NCI-H1694 treated with DMSO at 0.1 percent for 48 hours (cell line): ENCODE measurements around the gene HLA-DMA.
"Not testable (repeated sequence)": the region's sequence is repeated elsewhere in the genome, so short reads cannot be mapped to it uniquely, and the experiment has no call there.

Experiments
- DNase-seq: peaks from one replicate; lab custom pipeline; 2025; lab: John Stamatoyannopoulos, UW

Gene HLA-DMA

GRCh38 chr6:32954986-32955802 is 2.3 kb upstream of the HLA-DMA start:
- no peak for DNase-seq

DNA sequence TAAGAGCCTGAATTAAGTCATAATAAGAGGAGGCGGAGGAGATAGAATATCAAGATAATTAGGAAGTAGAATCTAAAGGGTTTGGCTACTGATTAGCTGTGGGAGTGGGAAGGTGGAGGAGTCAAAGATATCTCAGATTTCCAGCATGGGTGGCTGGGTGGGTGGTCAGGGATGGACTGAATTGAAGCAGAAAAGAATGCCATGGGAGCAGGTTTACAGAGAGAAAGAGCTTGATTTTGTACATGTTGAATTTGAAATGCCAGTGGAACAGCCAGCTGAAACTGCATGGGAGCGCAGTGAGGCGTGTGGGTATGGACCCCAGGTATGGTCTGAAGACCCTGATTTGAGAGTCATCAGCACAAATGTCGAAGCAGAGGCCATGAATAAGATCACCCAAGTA is 1.4 kb upstream of the HLA-DMA start:
- no peak for DNase-seq

- no peak for DNase-seq
Measured at GRCh38 chr6:32953775-32954174, 878 bp upstream of the HLA-DMA start.

DNA sequence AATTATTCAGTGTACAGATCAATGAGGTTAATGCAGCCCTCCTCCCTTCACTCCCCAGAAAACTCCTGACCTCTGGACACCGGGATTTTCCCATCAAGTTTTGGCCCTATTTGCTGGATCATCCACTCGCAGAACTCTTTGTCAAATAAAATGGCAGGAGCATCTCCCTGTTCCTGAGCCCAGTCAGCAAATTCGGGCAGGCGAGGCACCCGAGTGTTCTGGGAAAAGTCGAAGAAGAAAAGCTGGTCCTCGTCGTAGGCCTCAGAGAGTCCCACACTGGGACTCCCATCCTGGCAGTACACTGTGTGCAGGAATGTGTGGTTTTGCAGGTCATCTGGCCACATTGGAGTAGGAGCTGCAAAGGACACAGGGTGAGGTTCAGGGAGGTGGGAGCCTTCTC is 2.4 kb downstream of the HLA-DMA start:
- DNase-seq, result no peak

- DNase-seq, result no peak
Measured at GRCh38 chr6:32950010-32950409, 2.9 kb downstream of the HLA-DMA start.

- DNase-seq, result no peak
Measured at GRCh38 chr6:32949113-32949512, 3.8 kb downstream of the HLA-DMA start.

- peak; percentile 11 for DNase-seq
Measured at GRCh38 chr6:32947552-32948465, 5.1 kb downstream of the HLA-DMA start.

DNA sequence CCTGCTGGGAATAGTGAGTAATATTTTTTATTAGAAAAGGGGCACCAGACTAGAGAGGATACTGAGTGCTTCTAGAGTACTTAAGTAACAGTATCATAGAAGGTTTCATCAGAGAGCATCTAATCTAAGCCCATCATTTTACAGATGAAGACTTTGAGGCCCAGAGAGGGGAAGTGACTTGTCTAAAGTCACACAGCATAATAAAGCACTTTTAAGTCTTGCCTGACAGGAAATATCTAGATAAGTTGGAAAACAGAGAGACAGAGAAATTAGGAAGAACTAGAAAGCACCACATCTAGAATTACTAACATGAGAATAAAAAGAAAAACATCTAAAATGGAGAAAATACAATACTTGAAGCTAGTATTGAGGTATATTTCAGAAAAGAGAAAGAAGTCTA is 6.0 kb downstream of the HLA-DMA start:
- no peak for DNase-seq

- DNase-seq, result no peak
Measured at GRCh38 chr6:32945953-32946352, 6.9 kb downstream of the HLA-DMA start.

- no peak for DNase-seq
Measured at GRCh38 chr6:32945108-32945760, 7.7 kb downstream of the HLA-DMA start.

DNA sequence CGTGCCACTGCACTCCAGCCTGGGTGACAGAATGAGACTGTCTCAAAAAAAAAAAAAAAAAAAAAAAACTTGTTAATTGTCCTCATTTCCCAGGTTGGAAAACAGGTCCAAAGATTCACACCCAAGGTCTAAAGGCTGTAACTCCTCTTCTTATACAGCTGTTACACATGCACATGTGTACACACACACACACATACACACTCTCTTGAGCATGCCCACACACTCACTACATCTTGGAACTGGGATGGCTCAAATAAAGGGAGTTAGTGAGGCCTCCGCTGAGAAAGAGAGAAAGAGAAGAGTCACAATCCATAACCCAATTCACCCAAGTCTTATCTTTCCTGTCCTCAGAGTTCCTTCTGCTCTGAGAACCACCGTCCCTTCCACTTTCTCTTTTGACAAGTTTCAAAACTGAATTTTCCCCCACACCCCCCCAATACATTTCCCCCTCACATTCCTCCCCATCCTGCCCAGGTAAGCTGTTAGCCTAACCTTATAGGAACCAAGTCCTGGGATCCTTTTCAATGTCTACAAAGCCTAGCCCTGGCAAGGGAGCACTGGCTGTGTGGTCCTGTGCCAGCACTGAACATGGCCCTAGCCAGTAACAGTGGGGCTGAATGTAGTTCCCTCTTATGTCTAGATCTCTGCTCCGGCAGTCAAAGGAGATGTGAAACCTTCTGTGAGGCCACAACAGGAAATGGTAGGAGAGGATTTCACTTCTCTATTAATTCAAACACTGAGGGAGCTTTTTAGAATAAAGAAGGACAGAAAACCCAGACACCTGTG is 8.8 kb downstream of the HLA-DMA start:
- no peak for DNase-seq

- not testable (repeated sequence) for DNase-seq
Measured at GRCh38 chr6:32942555-32943123, 10.3 kb downstream of the HLA-DMA start.

DNA sequence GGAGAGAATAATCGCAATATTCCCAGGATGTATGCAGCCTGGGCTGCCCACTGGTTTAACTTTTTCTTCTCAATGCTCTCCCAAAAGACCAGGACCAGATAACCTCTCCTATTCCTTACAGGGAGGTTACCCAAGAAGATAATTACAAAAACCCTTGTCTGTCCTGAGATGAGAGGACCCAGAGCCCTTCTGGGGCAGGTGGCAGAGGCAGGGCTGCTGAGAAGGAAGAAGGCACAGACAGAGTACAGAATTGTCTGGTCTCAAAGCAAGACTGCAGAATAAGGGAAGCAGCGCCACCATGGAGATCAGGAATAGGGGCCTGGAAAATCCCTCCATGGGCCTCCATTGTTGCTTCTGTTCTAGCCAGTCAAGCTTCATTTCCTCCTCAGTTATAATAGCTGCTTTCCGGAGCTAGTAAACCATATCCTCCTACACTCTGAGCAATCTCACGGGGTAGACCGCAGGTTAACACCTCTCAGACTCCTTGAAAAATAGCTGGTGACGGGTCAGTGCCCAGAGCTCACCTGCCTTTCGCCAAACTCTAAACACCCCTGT is 11.6 kb downstream of the HLA-DMA start:
- no peak for DNase-seq

DNA sequence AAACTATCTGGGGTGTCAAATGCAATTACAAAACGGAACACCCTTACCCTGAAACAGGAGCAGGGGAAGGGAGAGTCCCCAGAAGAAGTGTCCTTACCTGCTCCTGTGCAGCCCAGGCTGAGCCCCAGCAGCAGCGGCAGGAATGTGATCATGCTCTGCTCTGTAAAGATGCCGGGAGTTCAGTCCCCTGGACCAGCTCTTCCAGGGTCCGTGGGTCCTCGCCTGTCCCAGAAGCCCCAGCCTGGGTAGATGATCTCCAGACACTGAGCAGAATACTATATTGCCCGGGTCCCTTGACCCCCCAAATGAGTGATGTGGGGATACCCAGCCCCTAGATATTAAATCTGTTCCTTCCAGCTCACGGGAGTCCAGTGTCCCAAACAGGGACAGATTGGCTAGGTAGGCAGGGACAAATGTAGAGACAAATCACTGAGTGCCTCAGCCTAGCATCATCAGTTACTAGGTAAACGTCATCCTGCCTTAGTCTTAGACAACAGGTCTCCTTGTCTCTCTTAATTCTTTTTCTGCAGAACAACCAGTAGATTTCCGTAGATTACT is 12.2 kb downstream of the HLA-DMA start, which contains the start of gene HLA-DMB:
Gene HLA-DMB (minus strand): TSS at position 373 of the 558 bp plus-strand sequence. CDS start 221 bp downstream, at position 152.
- DNase-seq, result peak; percentile 75

DNA sequence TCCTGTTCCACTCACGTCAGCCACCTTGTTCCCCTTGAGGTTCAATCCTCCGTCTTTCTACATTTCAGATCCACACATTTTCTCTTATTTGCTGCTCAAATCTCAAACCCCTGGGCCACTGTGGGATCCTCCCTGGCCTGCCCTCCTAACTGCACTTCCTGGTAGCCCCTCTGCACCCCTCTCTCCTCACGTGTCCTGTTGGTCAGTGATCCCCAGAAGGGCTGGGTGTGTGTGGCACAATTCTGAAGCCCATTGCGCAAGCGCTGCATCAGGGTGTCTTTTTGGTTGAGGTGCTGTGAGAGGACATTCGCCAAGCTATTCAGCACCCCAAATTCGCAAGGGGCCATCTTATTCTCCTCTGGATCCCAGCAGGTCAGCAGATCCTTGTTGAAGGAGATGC is 14.4 kb downstream of the HLA-DMA start:
- no peak for DNase-seq

- no peak for DNase-seq
Measured at GRCh38 chr6:32937230-32937633, 15.7 kb downstream of the HLA-DMA start.

DNA sequence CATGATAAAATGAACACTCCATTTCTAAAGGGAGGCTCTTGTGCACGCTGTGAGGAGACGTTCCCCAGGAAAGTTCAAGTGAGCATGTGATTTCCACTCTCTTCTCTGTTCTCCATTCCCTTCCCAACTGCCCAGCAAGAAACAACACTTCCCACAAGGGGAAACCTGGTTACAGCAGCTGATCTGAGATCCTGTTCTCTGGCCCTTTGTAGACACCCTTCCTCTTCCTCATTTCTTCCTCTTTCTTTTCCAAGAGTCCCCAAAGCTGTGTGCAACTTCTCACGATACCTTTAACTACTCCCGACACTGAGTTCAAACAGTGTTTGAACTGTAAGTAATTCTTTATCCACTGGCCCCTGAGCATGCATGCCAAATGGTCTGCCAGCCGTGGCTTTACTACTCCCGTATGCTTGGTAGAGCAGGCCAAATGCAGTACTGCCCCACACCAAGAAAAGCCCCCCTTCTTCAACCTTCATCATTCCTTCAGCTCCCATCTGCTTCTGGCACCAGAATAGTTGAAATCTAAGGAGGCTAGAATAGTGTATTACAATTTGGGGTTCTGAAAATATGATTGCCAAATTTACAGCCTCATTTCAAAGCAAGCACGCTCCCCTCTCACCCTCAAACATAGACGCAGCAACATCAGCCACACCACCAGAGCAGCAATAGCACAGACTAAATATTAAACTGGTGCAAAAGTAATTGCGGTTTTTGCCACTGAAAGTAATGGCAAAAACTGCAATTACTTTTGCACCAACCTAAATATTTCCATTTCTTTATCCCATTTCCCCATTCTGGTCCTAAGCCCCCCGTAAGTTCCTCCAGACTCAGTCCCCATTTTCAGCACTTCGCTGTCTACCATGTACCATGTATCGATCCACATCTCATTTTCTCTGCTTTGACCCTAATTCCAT is 16.4 kb downstream of the HLA-DMA start:
- DNase-seq, result no peak

GRCh38 chr6:32935551-32936238 is 17.2 kb downstream of the HLA-DMA start:
- DNase-seq, result no peak

DNA sequence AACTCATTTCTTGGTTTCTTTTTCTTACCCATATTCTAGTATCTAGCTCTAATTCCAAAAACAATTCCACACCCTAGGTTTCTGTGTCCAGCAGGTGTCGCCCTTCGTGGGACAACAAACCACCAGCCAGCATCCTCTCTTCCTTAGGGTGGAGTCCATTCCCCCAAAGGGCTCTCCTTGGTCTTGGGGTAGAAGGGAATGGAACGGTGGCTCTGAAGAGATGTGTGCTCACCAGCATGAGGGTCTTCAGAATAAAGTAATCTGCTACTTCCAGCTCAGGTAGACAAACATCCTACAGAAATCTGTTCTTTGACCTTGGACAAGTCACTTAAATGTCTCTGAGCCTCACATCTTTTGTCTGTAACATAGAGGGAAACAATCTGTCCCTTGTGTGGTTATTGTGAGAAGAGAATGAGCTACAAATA is 19.2 kb downstream of the HLA-DMA start:
- peak; percentile 20 for DNase-seq
